ENCODE data around the gene TTC9B. TPM values are rescaled to one million over a fixed set of nuclear protein-coding genes. Genes with fewer than 3 reads are reported as not detected.

TTC9B gene
- total RNA-seq, 1 donor from 2014 or later: not detected

DNA sequence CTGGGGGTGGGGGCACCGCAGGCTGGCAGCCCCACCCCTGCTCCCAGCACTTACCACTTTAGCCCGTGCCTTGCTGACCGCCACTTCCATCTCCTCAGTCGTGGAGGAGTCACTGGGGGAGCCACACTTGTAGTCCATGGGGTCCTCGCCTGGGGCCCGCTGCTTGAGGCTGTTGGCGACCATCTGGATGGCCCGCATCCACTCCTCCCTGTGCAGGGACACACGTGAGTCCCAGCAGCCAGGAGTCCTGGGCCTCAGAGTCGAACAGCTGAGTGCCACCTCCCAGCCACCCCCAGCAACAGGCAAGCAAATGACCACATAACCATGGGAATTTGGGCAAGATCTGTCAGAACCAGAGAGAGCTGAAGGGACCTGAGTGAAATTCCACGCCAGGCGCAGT, 24.3 kb upstream of the TTC9B start:
- intact Hi-C loops (cut with DNase I): no loop called here
- no peak overlapping the region for H3K4me3 ChIP-seq
- H3K9me3 ChIP-seq: no peaks in the 10 kb centered on the region
- no peak for DNase-seq (ENCODE audit: low spot score in 2 of 2)
- TF ChIP-seq, protein P1, sequence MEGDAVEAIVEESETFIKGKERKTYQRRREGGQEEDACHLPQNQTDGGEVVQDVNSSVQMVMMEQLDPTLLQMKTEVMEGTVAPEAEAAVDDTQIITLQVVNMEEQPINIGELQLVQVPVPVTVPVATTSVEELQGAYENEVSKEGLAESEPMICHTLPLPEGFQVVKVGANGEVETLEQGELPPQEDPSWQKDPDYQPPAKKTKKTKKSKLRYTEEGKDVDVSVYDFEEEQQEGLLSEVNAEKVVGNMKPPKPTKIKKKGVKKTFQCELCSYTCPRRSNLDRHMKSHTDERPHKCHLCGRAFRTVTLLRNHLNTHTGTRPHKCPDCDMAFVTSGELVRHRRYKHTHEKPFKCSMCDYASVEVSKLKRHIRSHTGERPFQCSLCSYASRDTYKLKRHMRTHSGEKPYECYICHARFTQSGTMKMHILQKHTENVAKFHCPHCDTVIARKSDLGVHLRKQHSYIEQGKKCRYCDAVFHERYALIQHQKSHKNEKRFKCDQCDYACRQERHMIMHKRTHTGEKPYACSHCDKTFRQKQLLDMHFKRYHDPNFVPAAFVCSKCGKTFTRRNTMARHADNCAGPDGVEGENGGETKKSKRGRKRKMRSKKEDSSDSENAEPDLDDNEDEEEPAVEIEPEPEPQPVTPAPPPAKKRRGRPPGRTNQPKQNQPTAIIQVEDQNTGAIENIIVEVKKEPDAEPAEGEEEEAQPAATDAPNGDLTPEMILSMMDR (IDR thresholded peaks at IDR 0.05): no peak
- peaks cover 30 to 51% of the 10 kb centered on the region in 2 donors for H3K36me3 ChIP-seq
- no peaks in the 10 kb centered on the region for H3K27me3 ChIP-seq
- H3K4me1 ChIP-seq: no peaks in the 10 kb centered on the region
- no peak overlapping the region for H3K27ac ChIP-seq

DNA sequence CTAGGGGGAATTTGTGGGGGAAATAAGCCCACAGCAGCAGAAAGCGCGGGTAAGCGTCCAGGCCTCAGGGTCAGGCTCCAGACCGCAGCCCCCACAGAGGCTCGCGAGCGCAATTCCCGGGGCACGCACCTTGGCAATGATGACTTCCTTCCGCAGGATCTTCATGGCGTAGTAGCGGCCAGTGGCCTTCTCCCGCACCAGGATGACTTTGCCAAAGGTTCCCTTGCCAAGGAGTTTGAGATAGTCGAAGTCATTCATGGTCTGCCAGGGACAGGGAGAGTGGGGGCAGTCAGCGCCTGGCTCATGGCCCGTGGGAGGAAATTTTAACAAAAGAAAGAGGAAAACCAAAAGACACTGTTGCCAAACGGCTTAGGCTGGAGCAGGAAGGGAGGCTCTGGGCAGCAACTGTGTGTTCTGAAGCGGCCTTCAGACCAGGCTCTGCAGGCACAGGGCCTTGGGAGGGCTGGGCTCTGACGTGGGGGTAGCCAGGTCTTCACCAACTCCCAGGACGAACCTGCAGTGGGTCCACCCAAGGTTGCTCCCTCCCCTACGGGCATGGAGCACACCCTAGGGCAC, 23.7 kb upstream of the TTC9B start:
- no peak overlapping the region for H3K4me3 ChIP-seq
- no peaks in the 10 kb centered on the region for H3K9me3 ChIP-seq
- H3K4me1 ChIP-seq: no peaks in the 10 kb centered on the region
- TF ChIP-seq, protein P1 (IDR thresholded peaks at IDR 0.05): no peak
- H3K36me3 ChIP-seq: peaks cover 36 to 56% of the 10 kb centered on the region in 2 donors
- H3K27ac ChIP-seq: peak overlapping the region in 1 of 2 donors; percentile 40
- no peaks in the 10 kb centered on the region for H3K27me3 ChIP-seq
- intact Hi-C loops (cut with DNase I): no loop called here
- no peak for DNase-seq (ENCODE audit: low spot score in 2 of 2)

DNA sequence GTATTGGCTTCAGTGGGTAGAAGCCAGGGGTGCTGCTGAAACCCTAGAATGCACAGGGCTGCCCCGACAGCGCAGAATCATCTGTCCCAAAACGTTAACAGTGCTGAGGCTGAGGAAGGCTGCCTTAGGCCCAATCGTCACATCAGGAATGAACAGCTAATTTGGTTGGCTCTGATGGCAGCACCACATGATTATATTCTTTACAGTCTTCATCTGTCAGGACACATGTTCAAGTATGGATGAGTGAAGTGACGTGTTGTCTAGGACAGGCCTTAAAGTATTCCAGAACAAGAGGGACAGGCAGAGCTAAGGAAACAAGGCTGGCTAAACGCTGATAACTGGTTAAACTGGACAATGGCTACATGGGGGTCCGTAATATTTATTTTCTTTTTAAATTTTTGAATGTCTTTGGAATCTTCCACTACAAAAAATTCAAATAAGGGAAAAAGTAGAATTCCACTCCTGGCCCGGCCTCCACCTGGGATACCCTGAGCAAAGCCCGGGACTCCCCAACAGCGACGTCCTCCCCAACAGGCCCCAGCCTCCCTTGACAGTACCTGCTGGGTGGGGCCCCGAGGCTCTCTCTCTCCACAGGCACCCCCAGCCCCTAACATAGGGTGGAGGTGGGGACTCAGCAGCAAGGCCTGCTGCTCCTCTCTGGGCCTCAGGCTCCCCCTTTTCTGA, 23.1 kb upstream of the TTC9B start:
- no peaks in the 10 kb centered on the region for H3K4me1 ChIP-seq
- no peak overlapping the region for H3K4me3 ChIP-seq
- peaks cover 42 to 63% of the 10 kb centered on the region in 2 donors for H3K36me3 ChIP-seq
- no peak for DNase-seq (ENCODE audit: low spot score in 2 of 2)
- no peaks in the 10 kb centered on the region for H3K9me3 ChIP-seq
- H3K27ac ChIP-seq: peak overlapping the region in 1 of 2 donors; percentile 40
- H3K27me3 ChIP-seq: no peaks in the 10 kb centered on the region
- intact Hi-C loops (cut with DNase I): no loop called here
- TF ChIP-seq, protein P1 (IDR thresholded peaks at IDR 0.05): no peak

DNA sequence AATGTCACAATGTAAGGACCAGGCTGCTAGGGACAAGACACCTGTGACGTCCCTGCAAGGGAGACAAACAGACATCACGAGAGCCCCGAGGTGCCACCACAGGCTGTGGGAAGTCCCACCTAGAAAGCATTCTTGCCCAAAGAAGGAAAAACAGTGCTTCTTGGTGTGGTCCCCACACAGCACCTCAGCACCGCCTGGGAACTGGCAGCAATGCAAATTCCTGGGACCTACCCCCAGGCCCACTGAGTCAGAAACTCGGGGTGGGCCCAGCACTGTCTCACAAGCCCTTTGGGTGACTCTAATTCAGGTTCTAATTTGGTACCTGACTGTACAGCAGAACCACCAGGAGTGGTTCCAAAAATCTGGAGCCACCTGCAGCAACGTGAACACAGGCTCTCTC, 22.1 kb upstream of the TTC9B start:
- TF ChIP-seq, protein P1 (IDR thresholded peaks at IDR 0.05): no peak
- intact Hi-C loops (cut with DNase I): no loop called here
- H3K27ac ChIP-seq: no peak overlapping the region
- no peaks in the 10 kb centered on the region for H3K27me3 ChIP-seq
- H3K4me1 ChIP-seq: no peaks in the 10 kb centered on the region
- no peak for DNase-seq (ENCODE audit: low spot score in 2 of 2)
- no peak overlapping the region for H3K4me3 ChIP-seq
- H3K9me3 ChIP-seq: no peaks in the 10 kb centered on the region
- peaks cover 52 to 72% of the 10 kb centered on the region in 2 donors for H3K36me3 ChIP-seq

- H3K27me3 ChIP-seq: no peaks in the 10 kb centered on the region
- H3K4me1 ChIP-seq: no peaks in the 10 kb centered on the region
- H3K36me3 ChIP-seq: peaks cover 59 to 79% of the 10 kb centered on the region in 2 donors
- DNase-seq (ENCODE audit: low spot score in 2 of 2): no peak
- TF ChIP-seq, protein P1 (IDR thresholded peaks at IDR 0.05): no peak
- H3K4me3 ChIP-seq: no peak overlapping the region
- H3K9me3 ChIP-seq: no peaks in the 10 kb centered on the region
- intact Hi-C loops (cut with DNase I): no loop called here
- no peak overlapping the region for H3K27ac ChIP-seq
These were observed 21.4 kb upstream of the TTC9B start for GRCh38 chr19:40239415-40240226.
